Loucy (cell line): ENCODE data around the gene MGAT5B.

ENCODE experiments used
- CTCF ChIP-seq: fragments of 200-600 bp; sonication (generic); conservative IDR thresholded peaks from 2 replicates; pipeline ENCODE4 v1.5.1; 2014; ENCODE audit warnings: mild to moderate bottlenecking, antibody characterized with exemption, low read length
- EZH2phosphoT487 ChIP-seq: fragments of 200-600 bp; IDR thresholded peaks from 2 replicates; pipeline ENCODE4 v1.6.1; 2018; ENCODE audit warnings: antibody characterized with exemption, mild to moderate bottlenecking, moderate library complexity, borderline replicate concordance

GRCh38 chr17:76883744-76884525, 15.7 kb downstream of the MGAT5B start:
- TF ChIP-seq CTCF (no peak), EZH2phosphoT487 (no peak)
